ENCODE measurements around the gene LATS2.
A peak's percentile ranks its signal among the peaks of the same experiment; 100 is the strongest.

LATS2 gene

GRCh38 chr13:21013682-21014038, 47.7 kb downstream of the LATS2 start:
- no peak for DNase-seq

- no peak for DNase-seq
Observed at GRCh38 chr13:21012841-21013681, 48.3 kb downstream of the LATS2 start.

- no peak for DNase-seq
Observed at GRCh38 chr13:21012211-21012610, 49.2 kb downstream of the LATS2 start.

- peak in 1 of 2 donors; percentile 4 for DNase-seq
Observed at GRCh38 chr13:21011378-21011777, 50.0 kb downstream of the LATS2 start.

- peak in 1 of 2 donors; percentile 3 for DNase-seq
Observed at GRCh38 chr13:21010621-21011020, 50.8 kb downstream of the LATS2 start.

GRCh38 chr13:21009036-21009435, 52.4 kb downstream of the LATS2 start:
- no peak for DNase-seq

GRCh38 chr13:21008026-21008425, 53.4 kb downstream of the LATS2 start:
- no peak for DNase-seq

- no peak for DNase-seq
Observed at GRCh38 chr13:21006141-21007005, 55.0 kb downstream of the LATS2 start.

- DNase-seq = no peak
Observed at GRCh38 chr13:21005193-21005592, 56.2 kb downstream of the LATS2 start.

- no peak for DNase-seq
Observed at GRCh38 chr13:21001471-21001870, 59.9 kb downstream of the LATS2 start.

- no peak for DNase-seq
Observed at GRCh38 chr13:21000647-21001046, 60.7 kb downstream of the LATS2 start.

GRCh38 chr13:20998649-20999415, 62.6 kb downstream of the LATS2 start:
- no peak for DNase-seq

- DNase-seq = no peak
Observed at GRCh38 chr13:20997301-20998161, 63.9 kb downstream of the LATS2 start.

GRCh38 chr13:20995245-20995838, 66.0 kb downstream of the LATS2 start:
- no peak for DNase-seq

GRCh38 chr13:20994441-20994821, 67.0 kb downstream of the LATS2 start:
- DNase-seq = no peak

- peak in 1 of 2 donors; percentile 8 for DNase-seq
Observed at GRCh38 chr13:20993661-20994440, 67.5 kb downstream of the LATS2 start.

- no peak for DNase-seq
Observed at GRCh38 chr13:20993211-20993610, 68.2 kb downstream of the LATS2 start.

- DNase-seq = no peak
Observed at GRCh38 chr13:20991741-20992520, 69.5 kb downstream of the LATS2 start.

- no peak for DNase-seq
Observed at GRCh38 chr13:20990910-20991525, 70.4 kb downstream of the LATS2 start.
